Measurements from ENCODE around the gene PDE10A.

GRCh38 chr6:165653196-165653595, 9.8 kb downstream of the PDE10A start:
- TF ChIP-seq CTCF (IDR thresholded peaks at IDR 0.05; ENCODE audit: low read length) (no peak), EZH2 (IDR thresholded peaks at IDR 0.05; ENCODE audit: borderline replicate concordance, low read length) (no peak)

Measured in OCI-LY1 (cell line).